ENCODE results near the gene MED8. TPM values are rescaled to one million over a fixed set of nuclear protein-coding genes. Genes with fewer than 3 reads are reported as not detected.

MED8 gene
- total and polyA plus RNA-seq, 4 donors: 28.9 to 34.9 (median 32.4) TPM

DNA sequence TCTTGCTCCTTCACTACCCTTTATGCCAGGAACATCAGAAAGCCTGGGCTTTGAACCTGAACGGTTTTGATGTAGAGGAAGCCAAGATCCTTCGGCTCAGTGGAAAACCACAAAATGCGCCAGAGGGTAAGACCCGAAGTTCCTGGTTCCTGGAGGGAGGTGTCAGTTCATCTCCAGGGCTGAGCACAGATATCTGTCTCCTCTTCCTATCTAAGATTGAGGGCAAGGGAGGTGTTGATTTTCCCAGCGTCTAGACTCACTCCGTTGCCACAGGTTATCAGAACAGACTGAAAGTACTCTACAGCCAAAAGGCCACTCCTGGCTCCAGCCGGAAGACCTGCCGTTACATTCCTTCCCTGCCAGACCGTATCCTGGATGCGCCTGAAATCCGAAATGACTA is 29.9 kb downstream of the MED8 start:
- Histone ChIP-seq H3K4me1 (ENCODE audit: control insufficient read depth in 1 of 2, insufficient read depth in 2 of 2, low read length in 2 of 2) (no peaks in the 10 kb centered on the region), H3K27ac (ENCODE audit: low read depth in 1 of 2, low read length in 2 of 2) (no peak overlapping the region), H3K36me3 (ENCODE audit: control insufficient read depth in 1 of 2, insufficient read depth in 2 of 2, low read length in 1 of 2) (peaks cover 0 to 8% of the 10 kb centered on the region in 2 donors), H3K27me3 (ENCODE audit: control insufficient read depth in 1 of 2, insufficient read depth in 2 of 2, low read length in 1 of 2) (no peaks in the 10 kb centered on the region), H3K9me3 (ENCODE audit: control insufficient read depth, low read length) (no peaks in the 10 kb centered on the region), H3K4me3 (ENCODE audit: low read length in 2 of 2) (no peak overlapping the region)
- no peak for ATAC-seq (ENCODE audit: low FRiP score)
- intact Hi-C loops (cut with DNase I): no loop called here
- WGBS, 2 donors: 39 to 40% methylated on average over 11 of the region's 11 CpGs
- no peak for DNase-seq

- Histone ChIP-seq H3K27ac (ENCODE audit: low read depth in 1 of 2, low read length in 2 of 2) (peak within 1 kb of the TSS; percentile 38 to 58), H3K36me3 (ENCODE audit: control insufficient read depth in 1 of 2, insufficient read depth in 2 of 2, low read length in 1 of 2) (peaks cover 0 to 4% of the 10 kb centered on the region in 2 donors), H3K27me3 (ENCODE audit: control insufficient read depth in 1 of 2, insufficient read depth in 2 of 2, low read length in 1 of 2) (no peaks in the 10 kb centered on the region), H3K4me1 (ENCODE audit: control insufficient read depth in 1 of 2, insufficient read depth in 2 of 2, low read length in 2 of 2) (no peaks in the 10 kb centered on the region), H3K9me3 (ENCODE audit: control insufficient read depth, low read length) (no peaks in the 10 kb centered on the region), H3K4me3 (ENCODE audit: low read length in 2 of 2) (peak within 1 kb of the TSS; percentile 22 to 60)
- intact Hi-C loops (cut with DNase I): no loop called here
- ATAC-seq (ENCODE audit: low FRiP score) (peak; percentile 100), DNase-seq (peak; percentile 99 to 100)
- WGBS, 2 donors: 1 to 2% methylated on average over 57 to 59 of the region's 59 CpGs
These were observed 30.6 kb downstream of the MED8 start, which contains the start of gene CDC20 for GRCh38 chr1:43358746-43359693. CDC20 (plus strand) TSS chr1:43358981; CDS start chr1:43359216, 235 bp downstream.

GRCh38 chr1:43358121-43358745 is 31.4 kb downstream of the MED8 start:
- intact Hi-C loops (cut with DNase I): no loop called here
- Histone ChIP-seq H3K4me1 (ENCODE audit: control insufficient read depth in 1 of 2, insufficient read depth in 2 of 2, low read length in 2 of 2) (no peaks in the 10 kb centered on the region), H3K4me3 (ENCODE audit: low read length in 2 of 2) (peak overlapping the region; percentile 22 to 60), H3K36me3 (ENCODE audit: control insufficient read depth in 1 of 2, insufficient read depth in 2 of 2, low read length in 1 of 2) (no peaks in the 10 kb centered on the region), H3K9me3 (ENCODE audit: control insufficient read depth, low read length) (no peaks in the 10 kb centered on the region), H3K27me3 (ENCODE audit: control insufficient read depth in 1 of 2, insufficient read depth in 2 of 2, low read length in 1 of 2) (no peaks in the 10 kb centered on the region), H3K27ac (ENCODE audit: low read depth in 1 of 2, low read length in 2 of 2) (peak overlapping the region; percentile 38 to 58)
- WGBS, 2 donors: 1% methylated on average over 33 of the region's 33 CpGs
- DNase-seq (no peak), ATAC-seq (ENCODE audit: low FRiP score) (no peak)

DNA sequence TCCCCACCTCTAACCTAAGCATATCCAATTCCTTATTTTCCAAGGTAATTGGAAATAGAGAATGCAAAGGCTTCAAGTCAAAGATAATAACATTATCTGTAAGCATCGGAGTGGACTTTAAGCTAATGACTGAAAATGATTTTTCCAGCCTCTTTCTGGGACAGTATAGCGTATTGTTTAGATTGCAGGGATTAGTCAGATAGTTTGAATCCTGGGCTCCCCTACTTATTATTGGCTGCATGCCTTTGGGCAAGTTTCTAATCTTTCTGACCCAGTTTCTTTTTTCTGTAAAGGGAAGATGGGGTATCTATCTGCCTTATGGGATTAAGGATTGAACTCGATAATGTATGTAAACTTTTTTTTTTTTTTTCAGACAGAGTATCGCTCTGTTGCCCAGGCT is 32.3 kb downstream of the MED8 start:
- intact Hi-C loops (cut with DNase I): no loop called here
- Histone ChIP-seq H3K4me1 (ENCODE audit: control insufficient read depth in 1 of 2, insufficient read depth in 2 of 2, low read length in 2 of 2) (no peaks in the 10 kb centered on the region), H3K27me3 (ENCODE audit: control insufficient read depth in 1 of 2, insufficient read depth in 2 of 2, low read length in 1 of 2) (no peaks in the 10 kb centered on the region), H3K27ac (ENCODE audit: low read depth in 1 of 2, low read length in 2 of 2) (no peak overlapping the region), H3K9me3 (ENCODE audit: control insufficient read depth, low read length) (no peaks in the 10 kb centered on the region), H3K36me3 (ENCODE audit: control insufficient read depth in 1 of 2, insufficient read depth in 2 of 2, low read length in 1 of 2) (no peaks in the 10 kb centered on the region), H3K4me3 (ENCODE audit: low read length in 2 of 2) (no peak overlapping the region)
- DNase-seq (no peak), ATAC-seq (ENCODE audit: low FRiP score) (no peak)
- 91 to 97% methylated on average over 4 of the region's 4 CpGs for WGBS, 2 donors

DNA sequence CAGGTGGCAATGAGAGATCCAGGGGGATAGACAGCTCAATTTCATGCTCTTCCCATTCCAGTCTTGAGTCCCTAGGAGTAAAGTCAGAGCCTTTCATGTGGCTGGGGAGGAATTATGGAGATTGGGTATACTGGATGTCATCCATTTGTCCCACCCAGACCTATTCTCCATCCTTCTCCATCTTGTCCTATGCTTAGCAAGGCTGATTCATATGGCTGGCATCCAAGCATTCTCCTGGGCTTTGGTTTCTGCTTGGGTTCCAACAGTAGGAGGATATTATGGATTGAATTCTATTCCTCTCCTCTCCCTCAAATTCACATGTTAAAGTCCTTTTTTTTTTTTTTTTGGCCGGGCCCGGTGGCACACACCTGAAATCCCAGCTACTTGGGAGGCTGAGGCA is 34.7 kb downstream of the MED8 start:
- Histone ChIP-seq H3K36me3 (ENCODE audit: control insufficient read depth in 1 of 2, insufficient read depth in 2 of 2, low read length in 1 of 2) (no peaks in the 10 kb centered on the region), H3K27me3 (ENCODE audit: control insufficient read depth in 1 of 2, insufficient read depth in 2 of 2, low read length in 1 of 2) (no peaks in the 10 kb centered on the region), H3K27ac (ENCODE audit: low read depth in 1 of 2, low read length in 2 of 2) (no peak overlapping the region), H3K9me3 (ENCODE audit: control insufficient read depth, low read length) (no peaks in the 10 kb centered on the region), H3K4me1 (ENCODE audit: control insufficient read depth in 1 of 2, insufficient read depth in 2 of 2, low read length in 2 of 2) (no peaks in the 10 kb centered on the region), H3K4me3 (ENCODE audit: low read length in 2 of 2) (no peak overlapping the region)
- DNase-seq (no peak), ATAC-seq (ENCODE audit: low FRiP score) (no peak)
- 94 to 96% methylated on average over 2 of the region's 2 CpGs for WGBS, 2 donors
- intact Hi-C loops (cut with DNase I): no loop called here

- 79 to 84% methylated on average over 2 of the region's 2 CpGs for WGBS, 2 donors
- Histone ChIP-seq H3K36me3 (ENCODE audit: control insufficient read depth in 1 of 2, insufficient read depth in 2 of 2, low read length in 1 of 2) (no peaks in the 10 kb centered on the region), H3K4me1 (ENCODE audit: control insufficient read depth in 1 of 2, insufficient read depth in 2 of 2, low read length in 2 of 2) (no peaks in the 10 kb centered on the region), H3K4me3 (ENCODE audit: low read length in 2 of 2) (no peak overlapping the region), H3K9me3 (ENCODE audit: control insufficient read depth, low read length) (no peaks in the 10 kb centered on the region), H3K27me3 (ENCODE audit: control insufficient read depth in 1 of 2, insufficient read depth in 2 of 2, low read length in 1 of 2) (no peaks in the 10 kb centered on the region), H3K27ac (ENCODE audit: low read depth in 1 of 2, low read length in 2 of 2) (no peak overlapping the region)
- intact Hi-C loops (cut with DNase I): no loop called here
- DNase-seq (no peak), ATAC-seq (ENCODE audit: low FRiP score) (no peak)
These were observed 35.1 kb downstream of the MED8 start for GRCh38 chr1:43354471-43354870.

- Histone ChIP-seq H3K9me3 (ENCODE audit: control insufficient read depth, low read length) (no peaks in the 10 kb centered on the region), H3K4me1 (ENCODE audit: control insufficient read depth in 1 of 2, insufficient read depth in 2 of 2, low read length in 2 of 2) (no peaks in the 10 kb centered on the region), H3K36me3 (ENCODE audit: control insufficient read depth in 1 of 2, insufficient read depth in 2 of 2, low read length in 1 of 2) (no peaks in the 10 kb centered on the region), H3K27me3 (ENCODE audit: control insufficient read depth in 1 of 2, insufficient read depth in 2 of 2, low read length in 1 of 2) (no peaks in the 10 kb centered on the region), H3K4me3 (ENCODE audit: low read length in 2 of 2) (no peak overlapping the region), H3K27ac (ENCODE audit: low read depth in 1 of 2, low read length in 2 of 2) (no peak overlapping the region)
- 66 to 67% methylated on average over 3 of the region's 3 CpGs for WGBS, 2 donors
- DNase-seq: no peak
- no peak for ATAC-seq (ENCODE audit: low FRiP score)
- intact Hi-C loops (cut with DNase I): no loop called here
These were observed 36.7 kb downstream of the MED8 start for GRCh38 chr1:43352881-43353280.

DNA sequence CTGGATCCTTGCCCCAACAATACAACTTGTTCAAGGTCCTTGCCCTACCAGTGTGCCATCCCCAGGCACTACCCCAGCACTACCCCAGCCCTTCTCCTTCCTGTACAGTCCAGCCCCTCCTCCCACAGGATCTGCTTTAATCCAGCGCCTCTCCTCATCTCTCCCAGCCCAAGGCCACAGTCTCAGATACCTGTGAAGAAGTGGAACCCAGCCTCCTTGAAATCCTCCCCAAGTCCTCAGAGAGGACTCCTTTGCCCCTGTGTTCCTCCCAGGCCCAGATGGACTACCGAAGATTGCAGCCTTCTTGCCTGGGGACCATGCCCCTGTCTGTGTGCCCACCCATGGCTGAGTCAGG is 37.3 kb downstream of the MED8 start:
- H3K36me3 ChIP-seq (ENCODE audit: control insufficient read depth in 1 of 2, insufficient read depth in 2 of 2, low read length in 1 of 2): no peaks in the 10 kb centered on the region
- no peaks in the 10 kb centered on the region for H3K27me3 ChIP-seq (ENCODE audit: control insufficient read depth in 1 of 2, insufficient read depth in 2 of 2, low read length in 1 of 2)
- H3K4me1 ChIP-seq (ENCODE audit: control insufficient read depth in 1 of 2, insufficient read depth in 2 of 2, low read length in 2 of 2): no peaks in the 10 kb centered on the region
- no peak overlapping the region for H3K27ac ChIP-seq (ENCODE audit: low read depth in 1 of 2, low read length in 2 of 2)
- no peaks in the 10 kb centered on the region for H3K9me3 ChIP-seq (ENCODE audit: control insufficient read depth, low read length)
- no peak overlapping the region for H3K4me3 ChIP-seq (ENCODE audit: low read length in 2 of 2)
- DNase-seq: no peak
- WGBS, 2 donors: 89 to 94% methylated on average over 2 of the region's 2 CpGs
- ATAC-seq (ENCODE audit: low FRiP score): no peak
- intact Hi-C loops (cut with DNase I): no loop called here

Data from aorta (tissue), 5 donors.